ENCODE results near the gene SNX1.

DNA sequence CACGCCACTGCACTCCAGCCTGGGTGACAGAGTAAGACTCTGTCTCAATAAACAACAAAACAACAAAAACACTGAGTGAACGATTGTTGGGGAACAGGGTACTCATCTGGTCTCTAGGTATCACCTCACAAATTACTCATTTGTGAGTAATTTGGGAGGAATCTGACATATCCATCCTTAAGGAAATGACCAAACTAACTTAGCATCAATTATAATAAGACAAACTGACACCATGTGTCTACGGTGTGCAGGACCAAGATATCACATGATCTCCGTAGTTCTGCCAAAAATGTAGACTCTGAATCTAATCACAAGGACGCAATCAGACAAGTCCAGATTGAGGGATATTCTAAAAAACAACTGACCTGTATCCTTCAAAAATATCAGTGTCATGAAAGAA is 37.5 kb upstream of the SNX1 start:
- TF ChIP-seq TAF1 (IDR thresholded peaks at IDR 0.05; ENCODE audit: borderline replicate concordance, insufficient read depth, low read length) (no peak), SIN3A (IDR thresholded peaks at IDR 0.05; ENCODE audit: borderline replicate concordance, insufficient read depth, low read length) (no peak), POLR2AphosphoS5 (IDR thresholded peaks at IDR 0.05; ENCODE audit: low read depth, low read length) (no peak), FOXP2 (optimal IDR thresholded peaks at IDR 0.05; ENCODE audit: borderline replicate concordance, extremely low read depth, extremely low read length, insufficient read depth) (no peak)
- TF ChIP-seq, protein P1, sequence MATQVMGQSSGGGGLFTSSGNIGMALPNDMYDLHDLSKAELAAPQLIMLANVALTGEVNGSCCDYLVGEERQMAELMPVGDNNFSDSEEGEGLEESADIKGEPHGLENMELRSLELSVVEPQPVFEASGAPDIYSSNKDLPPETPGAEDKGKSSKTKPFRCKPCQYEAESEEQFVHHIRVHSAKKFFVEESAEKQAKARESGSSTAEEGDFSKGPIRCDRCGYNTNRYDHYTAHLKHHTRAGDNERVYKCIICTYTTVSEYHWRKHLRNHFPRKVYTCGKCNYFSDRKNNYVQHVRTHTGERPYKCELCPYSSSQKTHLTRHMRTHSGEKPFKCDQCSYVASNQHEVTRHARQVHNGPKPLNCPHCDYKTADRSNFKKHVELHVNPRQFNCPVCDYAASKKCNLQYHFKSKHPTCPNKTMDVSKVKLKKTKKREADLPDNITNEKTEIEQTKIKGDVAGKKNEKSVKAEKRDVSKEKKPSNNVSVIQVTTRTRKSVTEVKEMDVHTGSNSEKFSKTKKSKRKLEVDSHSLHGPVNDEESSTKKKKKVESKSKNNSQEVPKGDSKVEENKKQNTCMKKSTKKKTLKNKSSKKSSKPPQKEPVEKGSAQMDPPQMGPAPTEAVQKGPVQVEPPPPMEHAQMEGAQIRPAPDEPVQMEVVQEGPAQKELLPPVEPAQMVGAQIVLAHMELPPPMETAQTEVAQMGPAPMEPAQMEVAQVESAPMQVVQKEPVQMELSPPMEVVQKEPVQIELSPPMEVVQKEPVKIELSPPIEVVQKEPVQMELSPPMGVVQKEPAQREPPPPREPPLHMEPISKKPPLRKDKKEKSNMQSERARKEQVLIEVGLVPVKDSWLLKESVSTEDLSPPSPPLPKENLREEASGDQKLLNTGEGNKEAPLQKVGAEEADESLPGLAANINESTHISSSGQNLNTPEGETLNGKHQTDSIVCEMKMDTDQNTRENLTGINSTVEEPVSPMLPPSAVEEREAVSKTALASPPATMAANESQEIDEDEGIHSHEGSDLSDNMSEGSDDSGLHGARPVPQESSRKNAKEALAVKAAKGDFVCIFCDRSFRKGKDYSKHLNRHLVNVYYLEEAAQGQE (IDR thresholded peaks at IDR 0.05; ENCODE audit: insufficient read depth in 1 of 2, low read depth in 2 of 2, low read length in 2 of 2), result no peak

Measured in PFSK-1 (cell line).